Epithelial cell of proximal tubule (primary cell): ENCODE measurements around the gene EPHA8. TPM values are rescaled to one million over a fixed set of nuclear protein-coding genes. Genes with fewer than 3 reads are reported as not detected.

ENCODE experiments used
- DNase-seq: peaks from one replicate; pipeline ENCODE4 v3.0.0-alpha.2; 2011; ENCODE audit warnings: low read depth
- H3K4me3 ChIP-seq: 2 replicates; pipeline ENCODE4 v1.5.1; 2011; ENCODE audit warnings: low read depth, mild to moderate bottlenecking, low read length
- CTCF ChIP-seq: conservative IDR thresholded peaks from 2 replicates; pipeline ENCODE4 v1.5.1; 2012; ENCODE audit warnings: low read depth, mild to moderate bottlenecking, low read length
- total RNA-seq: library from RNA; depleted of rRNA; stranded (reverse); fragments of >200 nt; gene quantifications from 2 replicates; pipeline ENCODE4 v1.2.3, GENCODE V29; 2015

The EPHA8 gene
- total RNA-seq, 1 donor from 2014 or later: not detected

DNA sequence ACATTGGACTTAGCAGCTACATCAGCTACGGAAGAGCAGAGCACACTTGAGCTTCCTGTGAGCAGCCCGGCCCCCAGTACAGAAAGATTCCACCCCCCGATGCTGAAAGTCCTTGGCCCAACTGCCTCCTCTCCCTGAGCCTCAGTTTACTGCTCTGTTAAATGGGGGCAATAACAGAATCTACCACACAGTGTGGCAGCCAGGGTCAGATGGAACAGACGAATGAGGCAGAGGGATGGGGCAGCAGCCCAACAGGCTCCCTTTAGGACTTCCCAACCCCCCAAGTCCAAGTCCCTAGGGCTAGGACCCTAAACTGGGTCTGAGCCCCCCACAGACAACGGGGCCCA is 50.3 kb downstream of the EPHA8 start:
- DNase-seq: no peak
- no peak for TF ChIP-seq CTCF
- no peak overlapping the region for H3K4me3 ChIP-seq

- no peak for DNase-seq
- TF ChIP-seq CTCF: no peak
- H3K4me3 ChIP-seq: no peak overlapping the region
Observed at GRCh38 chr1:22613951-22614350, 50.7 kb downstream of the EPHA8 start.

- TF ChIP-seq CTCF: no peak
Observed at GRCh38 chr1:22615886-22616285, 52.6 kb downstream of the EPHA8 start.

GRCh38 chr1:22616571-22616970 is 53.3 kb downstream of the EPHA8 start:
- TF ChIP-seq CTCF: no peak
- DNase-seq: no peak
- no peak overlapping the region for H3K4me3 ChIP-seq

More at GRCh38 chr1:22615886-22616285, 52.6 kb downstream of the EPHA8 start:
- no peak overlapping the region for H3K4me3 ChIP-seq
- DNase-seq: no peak

GRCh38 chr1:22618056-22618455 is 54.8 kb downstream of the EPHA8 start:
- no peak overlapping the region for H3K4me3 ChIP-seq
- no peak for DNase-seq
- no peak for TF ChIP-seq CTCF

GRCh38 chr1:22619252-22619651 is 56.0 kb downstream of the EPHA8 start:
- DNase-seq: no peak
- H3K4me3 ChIP-seq: no peak overlapping the region
- TF ChIP-seq CTCF: no peak

GRCh38 chr1:22619798-22620197 is 56.5 kb downstream of the EPHA8 start:
- H3K4me3 ChIP-seq: no peak overlapping the region
- no peak for TF ChIP-seq CTCF
- DNase-seq: no peak
